Measurements from ENCODE around the gene RUFY3.
"Not testable (repeated sequence)": the region's sequence is repeated elsewhere in the genome, so short reads cannot be mapped to it uniquely, and the experiment has no call there.

Gene RUFY3

GRCh38 chr4:70735915-70736314 lies 14.2 kb downstream of the RUFY3 start:
- not testable (repeated sequence) for DNase-seq (ENCODE audit: low read depth)

- no peak for DNase-seq (ENCODE audit: low read depth)
Measured at GRCh38 chr4:70737006-70737405, 15.2 kb downstream of the RUFY3 start.

- DNase-seq (ENCODE audit: low read depth) = no peak
Measured at GRCh38 chr4:70737409-70737808, 15.6 kb downstream of the RUFY3 start.

DNA sequence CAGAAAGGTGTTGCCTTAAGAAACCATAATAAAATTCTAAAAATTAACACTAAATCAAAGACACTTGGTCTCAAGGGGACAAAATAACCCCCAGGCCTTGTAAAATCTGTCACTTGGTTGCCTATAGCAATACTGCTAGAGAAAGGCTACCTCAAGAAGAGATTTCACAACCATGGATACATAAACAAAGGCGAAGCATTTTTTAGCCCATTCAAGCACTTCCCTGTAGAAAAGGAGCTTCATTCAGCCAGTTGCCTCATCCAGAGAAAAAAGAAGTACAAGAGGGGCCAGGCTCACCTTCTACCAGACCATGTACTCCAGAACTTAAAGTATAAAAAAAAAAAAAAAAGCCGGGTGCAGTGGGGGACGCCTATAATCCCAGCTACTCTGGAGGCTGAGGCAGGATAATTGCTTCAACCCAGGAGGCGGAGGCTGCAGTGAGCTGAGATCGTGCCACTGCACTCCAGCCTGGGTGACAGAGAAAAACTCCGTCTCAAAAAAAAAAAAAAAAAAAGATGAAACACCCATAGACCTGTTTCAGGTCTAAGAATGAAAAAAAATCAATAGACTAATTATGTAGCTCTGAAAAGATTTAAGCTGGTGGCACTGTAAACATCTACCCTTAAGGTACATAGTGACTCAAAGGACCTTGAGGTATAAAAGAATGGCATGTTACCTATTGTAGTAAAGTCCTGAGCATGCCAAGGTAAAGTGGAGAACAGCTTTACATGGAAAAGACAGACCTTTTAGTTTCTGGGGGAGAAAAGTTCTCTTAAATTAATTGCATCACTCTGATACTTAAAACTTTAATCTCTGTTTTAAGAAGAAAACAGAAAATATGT lies 18.0 kb downstream of the RUFY3 start:
- no peak for DNase-seq (ENCODE audit: low read depth)

- DNase-seq (ENCODE audit: low read depth) = no peak
Measured at GRCh38 chr4:70741867-70742658, 20.3 kb downstream of the RUFY3 start.

DNA sequence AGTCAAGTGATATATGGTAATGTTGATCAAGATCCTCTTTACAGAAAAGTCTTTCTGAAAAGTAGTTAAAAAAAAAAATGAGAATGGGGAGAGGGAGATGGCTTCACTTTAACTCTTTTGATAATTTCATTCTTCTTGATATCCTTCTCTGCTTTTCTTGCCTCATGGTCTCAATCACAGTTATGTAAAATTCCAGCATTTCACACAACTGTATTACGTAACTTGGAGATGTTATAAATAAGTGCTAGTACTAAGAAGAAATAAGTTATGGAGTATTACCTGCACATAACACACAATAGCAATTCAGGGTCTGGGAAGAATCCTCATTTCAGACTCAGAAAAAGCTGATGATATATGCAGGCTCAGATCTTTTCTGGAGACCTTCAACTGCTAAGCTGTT lies 22.0 kb downstream of the RUFY3 start:
- no peak for DNase-seq (ENCODE audit: low read depth)

DNA sequence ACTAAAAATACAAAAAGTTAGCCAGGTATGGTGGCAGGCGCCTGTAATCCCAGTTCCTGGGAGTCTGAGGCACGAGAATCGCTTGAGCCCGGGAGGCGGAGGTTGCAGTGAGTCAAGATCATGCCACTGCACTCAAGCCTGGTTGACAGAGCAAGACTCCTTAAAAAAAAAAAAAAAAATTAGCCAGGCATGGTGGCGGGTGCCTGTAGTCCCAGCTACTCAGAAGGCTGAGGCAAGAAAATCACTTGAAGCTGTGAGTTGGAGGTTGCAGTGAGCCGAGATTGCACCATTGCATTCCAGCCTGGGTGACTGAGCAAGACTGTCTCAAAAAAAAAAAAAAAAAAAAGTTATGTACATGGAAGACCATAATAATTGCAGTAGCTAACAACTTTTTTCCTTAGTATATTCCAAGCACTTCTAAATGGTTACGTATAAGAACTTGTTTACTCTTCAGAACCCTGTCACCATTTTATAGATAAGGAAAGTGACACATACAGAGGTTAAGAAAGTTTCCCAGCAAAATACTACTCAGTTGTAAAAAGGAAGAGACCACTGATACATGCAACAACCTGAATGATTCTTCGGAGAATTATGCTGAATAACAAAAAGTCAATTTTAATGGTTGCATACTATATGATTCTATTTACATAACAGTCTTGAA lies 24.5 kb downstream of the RUFY3 start:
- no peak for DNase-seq (ENCODE audit: low read depth)

- no peak for DNase-seq (ENCODE audit: low read depth)
Measured at GRCh38 chr4:70747874-70748273, 26.1 kb downstream of the RUFY3 start.

- no peak for DNase-seq (ENCODE audit: low read depth)
Measured at GRCh38 chr4:70749313-70749712, 27.5 kb downstream of the RUFY3 start.

- no peak for DNase-seq (ENCODE audit: low read depth)
Measured at GRCh38 chr4:70752236-70752635, 30.5 kb downstream of the RUFY3 start.

GRCh38 chr4:70753630-70754029 lies 31.9 kb downstream of the RUFY3 start:
- DNase-seq (ENCODE audit: low read depth) = no peak

DNA sequence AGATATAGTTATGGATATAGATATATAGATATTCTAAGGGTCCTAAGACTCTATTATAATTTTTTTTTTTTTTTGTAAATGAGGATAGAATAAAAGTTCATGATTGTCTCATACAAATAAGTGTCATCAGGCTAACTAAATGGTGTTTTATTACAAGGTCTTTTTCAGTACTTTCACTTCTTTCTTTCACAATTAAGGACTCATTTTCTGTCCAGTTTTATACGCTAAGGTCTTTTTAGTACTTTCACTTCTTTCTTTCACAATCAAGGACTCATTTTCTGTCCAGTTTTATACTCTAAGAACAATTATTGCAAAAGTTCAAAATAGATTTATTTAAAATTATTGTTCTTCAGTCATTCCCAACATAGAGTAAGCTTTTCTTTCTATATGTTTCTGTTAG lies 32.7 kb downstream of the RUFY3 start:
- no peak for DNase-seq (ENCODE audit: low read depth)

DNA sequence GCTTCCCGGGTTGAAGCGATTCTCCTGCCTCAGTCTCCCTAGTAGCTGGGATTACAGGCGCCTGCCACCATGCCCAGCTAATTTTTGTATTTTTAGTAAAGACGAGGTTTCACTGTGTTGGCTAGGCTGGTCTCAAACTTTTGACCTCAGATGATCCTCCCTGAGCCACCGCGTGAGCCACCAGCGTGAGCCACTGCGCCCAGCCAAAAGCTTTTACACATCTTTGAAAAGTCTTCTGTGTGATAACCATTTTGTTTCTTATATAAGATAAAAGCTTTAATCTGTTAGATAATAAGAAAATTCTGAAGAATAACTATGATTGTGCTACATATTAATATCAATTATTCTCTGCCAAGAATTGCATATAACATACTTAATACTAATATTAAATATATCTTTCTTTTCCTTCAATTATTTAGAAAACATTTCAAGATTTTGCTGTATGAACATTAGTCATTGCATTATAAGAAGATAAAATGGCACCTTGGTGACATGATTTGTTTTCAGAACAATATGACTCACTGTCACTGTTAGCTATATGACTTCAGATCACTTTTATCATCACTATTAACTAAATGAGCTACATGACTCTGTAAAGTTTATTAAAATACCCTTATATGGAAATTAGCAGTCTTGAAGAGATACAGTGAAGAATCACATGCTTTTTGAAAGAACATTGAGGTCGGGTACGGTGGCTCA lies 33.4 kb downstream of the RUFY3 start:
- no peak for DNase-seq (ENCODE audit: low read depth)

DNA sequence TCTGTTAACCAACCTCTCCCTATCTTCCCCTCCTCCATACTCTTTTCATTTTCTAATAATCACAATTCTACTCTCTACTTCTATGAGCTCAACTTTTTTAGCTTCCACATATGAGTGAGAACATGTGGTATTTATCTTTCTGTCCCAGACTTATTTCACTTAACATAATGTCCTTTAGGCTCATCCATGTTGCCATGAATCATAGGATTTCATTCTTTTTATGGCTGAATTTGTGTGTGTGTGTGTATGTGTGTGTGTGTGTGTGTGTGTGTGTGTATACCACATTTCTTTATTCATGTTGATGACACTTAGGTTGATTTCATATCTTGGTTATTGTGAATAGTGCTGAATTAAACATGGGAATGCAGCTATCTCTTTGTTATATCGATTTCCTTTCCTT lies 37.4 kb downstream of the RUFY3 start:
- no peak for DNase-seq (ENCODE audit: low read depth)

- DNase-seq (ENCODE audit: low read depth) = no peak
Measured at GRCh38 chr4:70759627-70760026, 37.9 kb downstream of the RUFY3 start.

DNA sequence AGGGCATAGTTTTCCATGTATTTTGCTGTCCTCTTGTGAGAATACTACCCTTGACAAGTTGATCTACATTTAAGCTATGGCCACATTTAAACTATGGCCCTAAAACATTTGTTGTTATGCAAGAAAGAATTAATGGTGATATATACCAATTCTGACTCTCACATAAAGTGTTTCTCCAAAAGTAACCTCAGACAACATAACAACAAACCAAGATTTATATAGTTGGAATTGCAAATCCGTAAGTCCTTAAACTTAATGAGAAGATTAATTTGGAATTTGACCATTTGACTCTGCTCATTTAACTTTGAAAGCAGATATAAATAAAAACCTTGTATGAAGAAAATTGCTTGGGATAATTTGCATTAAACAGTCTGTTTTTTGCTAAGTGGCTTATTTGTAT lies 38.9 kb downstream of the RUFY3 start:
- no peak for DNase-seq (ENCODE audit: low read depth)

GRCh38 chr4:70761276-70761816 lies 39.6 kb downstream of the RUFY3 start:
- no peak for DNase-seq (ENCODE audit: low read depth)

GRCh38 chr4:70765368-70765767 lies 43.6 kb downstream of the RUFY3 start:
- no peak for DNase-seq (ENCODE audit: low read depth)

- DNase-seq (ENCODE audit: low read depth) = no peak
Measured at GRCh38 chr4:70768301-70768948, 46.7 kb downstream of the RUFY3 start.

GRCh38 chr4:70769396-70769795 lies 47.6 kb downstream of the RUFY3 start:
- not testable (repeated sequence) for DNase-seq (ENCODE audit: low read depth)

DNA sequence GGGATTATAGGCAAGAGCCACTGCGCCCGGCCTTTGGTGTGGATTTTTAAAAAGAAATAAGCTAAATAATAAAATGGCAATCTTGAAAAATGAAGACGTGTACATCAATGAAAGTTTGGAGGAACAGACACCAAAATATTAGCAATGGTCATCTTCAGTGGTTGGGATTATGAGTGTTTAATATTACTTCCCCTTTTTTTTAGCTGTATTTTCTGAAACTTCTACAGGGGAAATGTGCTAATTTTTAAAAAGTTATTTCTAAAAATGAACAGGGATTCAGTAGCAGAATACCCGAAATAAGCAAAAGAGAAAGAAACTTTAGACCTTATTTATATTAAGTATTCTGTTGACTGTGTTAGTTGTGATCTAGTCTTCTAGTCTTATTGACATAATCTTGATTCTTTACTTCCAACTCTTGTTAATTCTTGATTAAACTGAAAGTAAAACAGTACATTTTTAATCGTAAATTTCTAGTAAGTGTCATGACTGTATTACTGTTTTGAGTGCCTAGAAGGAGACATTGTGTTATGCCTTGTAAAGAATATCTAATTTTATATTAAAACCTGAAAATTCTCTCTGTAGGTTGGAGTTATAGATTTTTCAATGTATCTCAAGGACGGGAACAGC lies 51.3 kb downstream of the RUFY3 start:
- no peak for DNase-seq (ENCODE audit: low read depth)
